Body of pancreas (tissue), 4 donors: ENCODE measurements around the gene LRRC8C. TPM values are rescaled to one million over a fixed set of nuclear protein-coding genes. Genes with fewer than 3 reads are reported as not detected.

Source experiments
- ATAC-seq: fragments of 150-250 bp; one replicate; pipeline ENCODE4 v1.9.1; 2016
- DNase-seq, 4 donors: peaks; one replicate each; pipeline ENCODE4 v3.0.0-alpha.2; 2019
- H3K27ac ChIP-seq, 4 donors: fragments of 200-600 bp; sonication (generic); 1 replicate in 3 of 4; 2 replicates in 1 of 4; pipeline versions ENCODE4 v1.5.1 to v1.6.1; 2016 to 2019; ENCODE audit warnings: mild to moderate bottlenecking in 1 of 4, mixed read lengths in 1 of 4, moderate library complexity in 1 of 4
- H3K27me3 ChIP-seq, 2 donors: fragments of 200-600 bp; sonication (generic); one replicate each; pipeline ENCODE4 v1.6.0; 2016; ENCODE audit warnings: mild to moderate bottlenecking in 1 of 2
- H3K36me3 ChIP-seq, 2 donors: fragments of 200-600 bp; sonication (generic); replicated peaks in 1 of 2; 2 replicates each; pipeline ENCODE4 v1.5.1; 2016; ENCODE audit warnings: low read depth in 2 of 2; ENCODE audit not compliant: insufficient read depth in 1 of 2
- H3K4me1 ChIP-seq: fragments of 200-600 bp; sonication (generic); one replicate; pipeline ENCODE4 v1.6.0; 2016
- H3K4me3 ChIP-seq, 2 donors: fragments of 200-600 bp; sonication (generic); 1 replicate in 1 of 2; 2 replicates in 1 of 2; pipeline ENCODE4 v1.5.1; 2016 to 2019
- H3K9me3 ChIP-seq, 3 donors: fragments of 200-600 bp; sonication (generic); 1 replicate in 2 of 3; 2 replicates in 1 of 3; pipeline ENCODE4 v1.5.1; 2016
- POLR2A ChIP-seq, 3 donors: fragments of 450-650 bp; IDR thresholded peaks; one replicate each; pipeline ENCODE4 v1.6.1; 2016; ENCODE audit warnings: antibody characterized with exemption in 3 of 3, mild to moderate bottlenecking in 2 of 3
- WGBS, 2 donors: methylation state at CpG; one replicate each; pipeline ENCODE4 v1.1.5; 2017; 5-methylcytosine and 5-hydroxymethylcytosine counted together
- intact Hi-C: fragments of 100-400 bp; cut with DNase I; formaldehyde crosslinking; loops from one replicate; pipeline ENCODE4 v1.15.1; 2023
- total RNA-seq, 2 donors: library from RNA; depleted of rRNA; stranded (reverse); fragments of >200 nt; gene quantifications; one replicate each; pipeline ENCODE4 v1.1.0, GENCODE V29; 2016
- TF ChIP-seq, protein P1 (sequence below), 7 experiments: fragments of 450-650 bp in 4 of 7; fragments of 200-600 bp in 3 of 7; sonication (generic) in 3 of 7; IDR thresholded peaks; one replicate each; pipeline ENCODE4 v1.5.1; 2016 to 2019; ENCODE audit warnings: antibody characterized with exemption in 7 of 7

The LRRC8C gene
- total RNA-seq, 2 donors from 2014 or later, result 3.4 to 4.6 TPM

- 85 to 91% methylated on average over 2 of the region's 2 CpGs for WGBS, 2 donors
- Histone ChIP-seq H3K36me3 (no peaks in the 10 kb centered on the region), H3K27ac (no peak overlapping the region), H3K4me1 (no peaks in the 10 kb centered on the region), H3K4me3 (no peak overlapping the region), H3K9me3 (no peaks in the 10 kb centered on the region), H3K27me3 (no peaks in the 10 kb centered on the region)
- intact Hi-C loops, result no loop called here
- ATAC-seq (no peak), DNase-seq (no peak)
- no peak for TF ChIP-seq POLR2A (IDR thresholded peaks at IDR 0.05)
- TF ChIP-seq, protein P1, sequence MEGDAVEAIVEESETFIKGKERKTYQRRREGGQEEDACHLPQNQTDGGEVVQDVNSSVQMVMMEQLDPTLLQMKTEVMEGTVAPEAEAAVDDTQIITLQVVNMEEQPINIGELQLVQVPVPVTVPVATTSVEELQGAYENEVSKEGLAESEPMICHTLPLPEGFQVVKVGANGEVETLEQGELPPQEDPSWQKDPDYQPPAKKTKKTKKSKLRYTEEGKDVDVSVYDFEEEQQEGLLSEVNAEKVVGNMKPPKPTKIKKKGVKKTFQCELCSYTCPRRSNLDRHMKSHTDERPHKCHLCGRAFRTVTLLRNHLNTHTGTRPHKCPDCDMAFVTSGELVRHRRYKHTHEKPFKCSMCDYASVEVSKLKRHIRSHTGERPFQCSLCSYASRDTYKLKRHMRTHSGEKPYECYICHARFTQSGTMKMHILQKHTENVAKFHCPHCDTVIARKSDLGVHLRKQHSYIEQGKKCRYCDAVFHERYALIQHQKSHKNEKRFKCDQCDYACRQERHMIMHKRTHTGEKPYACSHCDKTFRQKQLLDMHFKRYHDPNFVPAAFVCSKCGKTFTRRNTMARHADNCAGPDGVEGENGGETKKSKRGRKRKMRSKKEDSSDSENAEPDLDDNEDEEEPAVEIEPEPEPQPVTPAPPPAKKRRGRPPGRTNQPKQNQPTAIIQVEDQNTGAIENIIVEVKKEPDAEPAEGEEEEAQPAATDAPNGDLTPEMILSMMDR (IDR thresholded peaks at IDR 0.05), result no peak
Observed at GRCh38 chr1:89685461-89685860, 52.5 kb downstream of the LRRC8C start.

DNA sequence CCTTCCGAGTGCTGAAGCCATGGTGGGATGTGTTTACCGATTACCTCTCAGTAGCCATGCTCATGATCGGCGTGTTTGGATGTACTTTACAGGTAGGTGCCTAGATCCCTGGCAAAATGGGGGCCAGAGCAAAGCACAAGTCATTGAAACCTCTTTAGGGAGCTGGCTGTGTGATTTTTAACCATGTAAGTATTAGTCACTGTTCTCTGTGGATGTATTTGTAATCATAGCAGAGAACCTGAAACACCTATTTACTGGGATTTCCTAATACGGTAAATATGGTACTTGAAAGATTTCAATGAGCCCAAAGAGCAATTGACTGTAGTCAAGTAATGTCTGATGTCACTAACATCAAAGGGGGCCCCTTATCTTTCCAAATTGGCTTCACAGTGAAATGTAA is 53.6 kb downstream of the LRRC8C start:
- no peak for DNase-seq
- TF ChIP-seq, protein P1 (IDR thresholded peaks at IDR 0.05), result no peak
- no peak for TF ChIP-seq POLR2A (IDR thresholded peaks at IDR 0.05)
- H3K27me3 ChIP-seq, result no peaks in the 10 kb centered on the region
- no peak overlapping the region for H3K27ac ChIP-seq
- ATAC-seq, result no peak
- no peaks in the 10 kb centered on the region for H3K4me1 ChIP-seq
- no peaks in the 10 kb centered on the region for H3K9me3 ChIP-seq
- H3K4me3 ChIP-seq, result no peak overlapping the region
- WGBS, 2 donors, result 82 to 95% methylated on average over 3 to 5 of the region's 5 CpGs
- no peaks in the 10 kb centered on the region for H3K36me3 ChIP-seq
- intact Hi-C loops, result no loop called here

- intact Hi-C loops, result no loop called here
Observed at GRCh38 chr1:89687254-89687653, 54.3 kb downstream of the LRRC8C start.

GRCh38 chr1:89688607-89689006 is 55.7 kb downstream of the LRRC8C start:
- Histone ChIP-seq H3K27ac (no peak overlapping the region), H3K4me1 (no peaks in the 10 kb centered on the region), H3K36me3 (no peaks in the 10 kb centered on the region), H3K27me3 (no peaks in the 10 kb centered on the region), H3K9me3 (no peaks in the 10 kb centered on the region), H3K4me3 (no peak overlapping the region)
- WGBS, 2 donors, result 73 to 86% methylated on average over 1 of the region's 1 CpG
- TF ChIP-seq POLR2A (IDR thresholded peaks at IDR 0.05), result no peak
- TF ChIP-seq, protein P1 (IDR thresholded peaks at IDR 0.05), result no peak
- DNase-seq, result no peak
- intact Hi-C loops, result no loop called here
- no peak for ATAC-seq

More at GRCh38 chr1:89687254-89687653, 54.3 kb downstream of the LRRC8C start:
- Histone ChIP-seq H3K27me3 (no peaks in the 10 kb centered on the region), H3K4me1 (no peaks in the 10 kb centered on the region), H3K9me3 (no peaks in the 10 kb centered on the region), H3K36me3 (no peaks in the 10 kb centered on the region), H3K4me3 (no peak overlapping the region), H3K27ac (no peak overlapping the region)
- ATAC-seq (no peak), DNase-seq (no peak)
- no peak for TF ChIP-seq POLR2A (IDR thresholded peaks at IDR 0.05)
- TF ChIP-seq, protein P1 (IDR thresholded peaks at IDR 0.05), result no peak

DNA sequence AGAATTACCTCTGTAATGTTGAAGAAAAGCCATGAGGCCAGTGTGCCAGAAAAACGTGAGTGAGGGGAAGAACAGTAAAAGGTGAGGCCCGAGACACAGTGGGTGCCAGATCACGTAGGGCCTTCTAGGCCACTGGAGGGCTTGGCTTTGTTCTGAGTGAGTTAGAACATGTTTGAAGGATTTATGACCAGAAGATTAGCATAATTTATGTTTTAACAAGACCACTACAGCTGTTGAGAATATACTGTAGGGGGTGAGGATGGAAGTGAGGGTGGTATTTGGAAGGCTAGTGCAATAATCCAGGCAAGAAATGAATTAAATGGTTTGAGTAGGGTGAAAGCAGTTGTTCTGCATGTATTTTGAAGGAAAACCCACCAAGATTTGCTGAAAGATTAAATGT is 56.3 kb downstream of the LRRC8C start:
- DNase-seq (no peak), ATAC-seq (no peak)
- WGBS, 2 donors, result 84 to 92% methylated on average over 3 of the region's 3 CpGs
- Histone ChIP-seq H3K4me3 (no peak overlapping the region), H3K27me3 (no peaks in the 10 kb centered on the region), H3K9me3 (no peaks in the 10 kb centered on the region), H3K36me3 (no peaks in the 10 kb centered on the region), H3K4me1 (no peaks in the 10 kb centered on the region), H3K27ac (no peak overlapping the region)
- TF ChIP-seq, protein P1 (IDR thresholded peaks at IDR 0.05), result no peak
- TF ChIP-seq POLR2A (IDR thresholded peaks at IDR 0.05), result no peak
- intact Hi-C loops, result no loop called here
